ENCODE measurements around the gene KRTAP1-4.
"Not testable (repeated sequence)": the region's sequence is repeated elsewhere in the genome, so short reads cannot be mapped to it uniquely, and the experiment has no call there.

KRTAP1-4 gene

DNA sequence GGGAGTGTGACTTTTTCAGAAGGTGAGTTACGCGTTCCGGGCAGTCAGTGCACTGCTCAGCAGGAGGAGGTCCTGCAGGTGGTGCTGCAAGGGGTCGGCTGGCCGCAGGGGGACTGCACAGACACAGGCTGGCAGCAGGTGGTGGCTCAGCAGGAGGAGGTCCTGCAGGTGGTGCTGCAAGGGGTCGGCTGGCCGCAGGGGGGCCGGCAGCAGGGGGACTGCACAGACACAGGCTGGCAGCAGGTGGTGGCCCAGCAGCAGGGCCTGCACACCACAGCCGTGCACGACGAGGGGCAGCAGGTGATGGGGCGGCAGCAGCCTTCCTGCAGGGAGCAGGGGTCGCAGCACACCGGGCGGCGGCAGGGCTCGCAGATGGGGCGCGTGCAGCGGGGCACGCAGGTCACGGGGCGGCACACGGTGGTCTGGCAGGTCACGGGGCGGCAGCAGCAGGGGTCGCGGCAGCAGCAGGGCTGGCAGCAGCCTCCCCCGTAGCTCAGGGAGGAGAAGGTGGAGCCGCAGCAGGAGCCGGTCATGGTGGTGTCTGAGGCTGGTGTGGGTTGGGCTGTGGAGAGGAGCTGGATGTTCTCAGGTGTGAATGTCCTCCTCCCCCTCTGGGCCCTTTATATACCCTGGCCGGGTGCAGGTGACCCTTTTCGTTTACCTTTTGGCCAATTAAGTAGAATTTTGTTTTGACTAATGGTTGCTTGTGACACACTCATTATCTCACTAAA lies 16.9 kb upstream of the KRTAP1-4 start, which contains the start of gene KRTAP2-1:
KRTAP2-1 (minus strand) TSS at position 582 of the 731 bp plus-strand sequence; CDS start at position 533, 49 bp downstream.
- not testable (repeated sequence) for DNase-seq

DNA sequence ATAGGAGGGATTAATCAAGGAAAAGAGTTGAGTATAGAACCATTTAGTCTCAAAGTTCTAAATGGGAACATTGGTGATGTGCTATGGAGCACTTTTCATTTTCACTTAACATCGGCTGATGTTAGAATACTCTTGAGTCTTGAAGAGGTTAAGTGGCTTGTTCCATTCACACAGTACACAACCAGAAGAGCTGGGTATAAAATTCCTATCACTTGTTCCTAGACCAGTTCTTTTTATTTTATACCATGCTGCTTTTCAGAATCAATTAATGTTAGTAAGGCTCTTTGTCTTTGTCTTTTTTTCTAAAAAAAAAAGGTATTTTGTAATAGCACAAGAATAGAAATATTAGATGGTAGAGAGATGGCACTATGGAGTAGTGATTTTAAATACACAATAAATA lies 13.0 kb upstream of the KRTAP1-4 start:
- DNase-seq = no peak

DNA sequence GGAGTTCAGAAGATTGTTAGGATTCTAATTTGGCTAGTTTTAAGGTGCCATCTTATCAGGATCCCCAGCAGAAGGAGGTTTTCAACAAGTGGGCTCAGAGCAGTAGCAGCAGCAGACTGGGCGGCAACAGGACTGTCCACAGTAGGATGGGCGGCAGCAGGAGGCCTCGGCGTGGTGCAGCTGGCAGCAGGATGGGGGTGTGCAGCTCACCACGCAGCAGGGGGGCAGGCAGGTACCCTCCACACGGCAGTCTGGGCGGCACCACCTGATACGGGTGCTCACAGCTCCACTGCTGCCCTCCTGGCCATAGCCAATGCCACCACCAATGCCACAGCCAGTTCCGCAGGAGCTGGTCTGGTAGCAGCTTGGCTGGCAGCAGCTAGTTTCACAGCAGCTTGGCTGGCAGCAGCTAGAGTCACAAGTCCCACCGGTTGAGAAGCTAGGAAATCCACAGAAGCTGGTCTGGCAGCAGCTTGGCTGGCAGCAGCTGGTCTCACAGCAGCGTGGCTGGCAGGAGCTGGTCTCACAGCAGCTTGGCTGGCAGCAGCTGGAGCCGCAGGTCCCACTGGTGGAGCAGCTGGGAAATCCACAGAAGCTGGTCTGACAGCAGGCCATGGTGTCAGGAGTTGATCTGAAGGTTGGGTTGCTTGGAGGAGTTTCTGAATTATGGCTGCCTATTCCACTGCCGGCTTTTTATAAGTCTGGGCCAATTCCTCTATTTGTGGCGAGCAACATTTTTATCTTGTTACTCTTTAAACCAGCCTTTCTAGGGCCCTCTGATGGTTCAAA lies 11.0 kb upstream of the KRTAP1-4 start, which contains the start of gene KRTAP1-1:
KRTAP1-1 (minus strand) TSS at position 668 of the 789 bp plus-strand sequence; CDS start at position 615, 53 bp downstream.
- peak; percentile 76 for DNase-seq

DNA sequence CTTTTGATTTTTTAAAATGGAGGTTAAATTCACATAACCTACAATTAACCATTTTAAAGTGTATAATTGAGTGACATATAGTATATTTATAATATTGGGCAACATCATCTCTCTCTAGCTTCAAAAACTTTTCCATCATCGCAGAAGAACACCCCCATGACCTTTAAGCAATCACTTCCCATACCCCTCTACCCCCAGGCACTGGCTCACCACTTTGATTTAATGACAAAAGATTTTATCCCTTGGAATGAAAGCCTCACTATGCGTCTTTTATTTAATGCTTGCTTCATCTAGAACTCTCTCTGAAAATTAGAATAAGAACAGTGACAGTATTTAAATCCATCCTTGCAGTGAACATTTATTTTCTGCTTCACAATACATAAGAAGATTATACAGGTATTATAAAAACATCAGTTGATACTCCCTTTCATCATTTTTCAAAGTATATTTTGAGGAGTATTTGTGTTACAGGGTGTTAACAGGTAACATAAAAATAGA lies 7.9 kb upstream of the KRTAP1-4 start:
- no peak for DNase-seq

DNA sequence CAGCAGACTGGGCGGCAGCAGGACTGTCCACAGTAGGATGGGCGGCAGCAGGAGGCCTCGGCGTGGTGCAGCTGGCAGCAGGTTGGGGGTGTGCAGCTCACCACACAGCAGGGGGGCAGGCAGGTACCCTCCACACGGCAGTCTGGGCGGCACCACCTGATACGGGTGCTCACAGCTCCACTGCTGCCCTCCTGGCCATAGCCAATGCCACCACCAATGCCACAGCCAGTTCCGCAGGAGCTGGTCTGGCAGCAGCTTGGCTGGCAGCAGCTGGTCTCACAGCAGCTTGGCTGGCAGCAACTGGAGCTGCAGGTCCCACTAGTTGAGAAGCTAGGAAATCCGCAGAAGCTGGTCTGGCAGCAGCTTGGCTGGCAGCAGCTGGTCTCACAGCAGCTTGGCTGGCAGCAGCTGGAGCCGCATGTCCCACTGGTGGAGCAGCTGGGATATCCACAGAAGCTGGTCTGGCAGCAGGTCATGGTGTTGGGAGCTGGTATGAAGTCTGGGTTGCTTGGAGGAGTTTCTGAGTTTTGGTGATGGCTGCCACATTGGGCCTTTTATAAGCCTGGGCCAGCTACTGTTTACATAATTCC lies 4.4 kb upstream of the KRTAP1-4 start, which contains the start of gene KRTAP1-3:
KRTAP1-3 (minus strand) TSS at position 529 of the 590 bp plus-strand sequence; CDS start at position 476, 53 bp downstream.
- peak; percentile 90 for DNase-seq

GRCh38 chr17:41026715-41027471 lies 3.1 kb downstream of the KRTAP1-4 start, which contains the start of gene KRTAP1-5:
TSS of gene KRTAP1-5 (minus strand) at chr17:41027208. CDS start at chr17:41027155, 53 bp downstream.
- DNase-seq = peak; percentile 57

- DNase-seq = no peak
Observed at GRCh38 chr17:41024697-41025096, 5.3 kb downstream of the KRTAP1-4 start.

GRCh38 chr17:41020336-41020735 lies 9.7 kb downstream of the KRTAP1-4 start:
- DNase-seq = no peak

GRCh38 chr17:41019415-41019814 lies 10.6 kb downstream of the KRTAP1-4 start:
- no peak for DNase-seq

DNA sequence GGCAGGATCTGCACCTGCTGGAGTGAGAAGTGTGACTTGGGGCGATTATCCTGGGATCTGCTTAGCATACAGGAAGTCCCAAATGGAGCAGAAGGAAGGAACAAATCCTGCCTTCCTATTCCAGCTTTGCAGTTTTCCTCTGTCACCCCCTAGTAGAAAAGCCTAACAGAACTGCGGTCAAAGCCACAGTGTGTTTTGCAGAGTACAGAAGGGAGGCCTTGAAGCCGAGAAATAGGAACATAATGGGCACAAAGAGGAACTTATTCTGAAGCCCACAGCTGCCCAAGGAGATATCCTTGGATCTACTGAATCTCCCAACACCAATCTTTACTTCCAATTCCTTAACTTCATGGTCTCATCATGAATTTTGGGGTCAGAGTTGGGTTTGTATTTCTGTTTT lies 11.5 kb downstream of the KRTAP1-4 start:
- no peak for DNase-seq

- DNase-seq = no peak
Observed at GRCh38 chr17:41016578-41017215, 13.3 kb downstream of the KRTAP1-4 start.

GRCh38 chr17:41015454-41015853 lies 14.5 kb downstream of the KRTAP1-4 start:
- DNase-seq = no peak

DNA sequence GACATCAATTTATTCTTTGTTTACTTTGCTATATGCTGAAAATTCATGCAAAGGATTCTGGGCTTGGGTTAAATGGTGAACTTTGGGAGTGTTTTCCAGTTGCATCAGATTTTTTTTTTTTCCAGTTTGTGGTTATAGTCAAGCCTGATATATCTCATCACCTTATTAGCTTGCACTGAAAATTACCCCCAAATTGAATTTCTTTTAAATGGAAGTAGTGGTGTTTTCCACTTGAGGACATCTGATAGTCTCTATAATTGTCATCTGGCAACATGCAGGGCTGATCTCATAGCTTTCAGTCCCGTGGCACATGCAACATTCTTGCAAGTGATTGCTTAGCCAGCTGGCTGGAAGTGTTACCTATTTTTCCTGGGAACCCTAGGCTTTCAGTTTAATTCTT lies 16.4 kb downstream of the KRTAP1-4 start:
- DNase-seq = no peak

- no peak for DNase-seq
Observed at GRCh38 chr17:41013181-41013580, 16.8 kb downstream of the KRTAP1-4 start.

DNA sequence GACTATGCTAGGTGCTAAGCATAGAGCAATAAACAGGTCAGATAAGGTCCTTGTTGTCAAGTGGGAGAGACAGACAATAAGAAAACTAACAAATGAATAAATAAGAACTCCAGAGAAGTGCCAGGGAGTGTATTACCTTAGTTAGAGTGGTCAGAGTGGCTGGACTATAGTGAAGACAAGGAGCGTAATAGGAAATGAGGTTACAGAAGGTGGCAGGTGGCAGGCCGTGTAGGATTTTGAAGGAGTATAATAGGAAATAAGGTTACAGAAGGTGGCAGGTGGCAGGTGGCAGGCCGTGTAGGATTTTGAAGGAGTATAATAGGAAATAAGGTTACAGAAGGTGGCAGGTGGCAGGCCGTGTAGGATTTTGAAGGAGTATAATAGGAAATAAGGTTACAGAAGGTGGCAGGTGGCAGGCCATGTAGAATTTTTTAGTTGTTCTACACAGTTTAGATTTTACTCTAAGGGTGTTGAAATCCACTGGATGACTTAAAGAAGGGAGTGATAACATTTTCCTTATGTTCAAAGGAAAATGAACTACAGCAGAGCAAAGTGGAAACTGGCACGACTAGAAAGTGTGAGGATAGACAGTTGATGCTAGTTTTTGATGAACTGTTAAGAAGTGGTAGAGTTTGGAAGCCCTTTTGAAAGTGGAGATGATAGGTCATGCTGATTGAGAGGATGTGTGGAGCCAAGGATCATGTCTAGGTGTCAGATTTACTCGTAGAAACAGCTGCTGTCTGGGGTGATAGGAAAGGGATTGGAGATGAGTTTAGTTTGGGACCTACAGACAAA lies 17.5 kb downstream of the KRTAP1-4 start:
- peak; percentile 25 for DNase-seq

GRCh38 chr17:41010441-41010840 lies 19.6 kb downstream of the KRTAP1-4 start:
- no peak for DNase-seq

DNA sequence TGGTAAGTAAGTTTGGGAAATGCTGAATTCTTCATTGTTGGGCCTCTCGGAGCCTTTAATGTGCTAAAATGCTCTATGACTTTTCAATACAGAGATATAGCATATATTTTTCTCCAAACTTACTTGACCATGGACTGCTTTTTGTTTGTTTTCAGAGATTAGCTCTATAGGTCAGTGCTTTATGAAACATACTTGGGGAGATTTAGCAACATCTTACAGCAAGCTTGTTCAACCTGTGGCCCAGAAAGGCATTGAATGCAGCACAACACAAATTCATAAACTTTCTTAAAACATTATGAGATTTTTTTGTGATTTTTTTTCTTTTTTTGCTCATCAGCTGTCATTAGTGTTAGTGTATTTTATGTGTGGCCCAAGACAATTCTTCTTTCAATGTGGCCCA lies 20.1 kb downstream of the KRTAP1-4 start:
- DNase-seq = no peak

DNA sequence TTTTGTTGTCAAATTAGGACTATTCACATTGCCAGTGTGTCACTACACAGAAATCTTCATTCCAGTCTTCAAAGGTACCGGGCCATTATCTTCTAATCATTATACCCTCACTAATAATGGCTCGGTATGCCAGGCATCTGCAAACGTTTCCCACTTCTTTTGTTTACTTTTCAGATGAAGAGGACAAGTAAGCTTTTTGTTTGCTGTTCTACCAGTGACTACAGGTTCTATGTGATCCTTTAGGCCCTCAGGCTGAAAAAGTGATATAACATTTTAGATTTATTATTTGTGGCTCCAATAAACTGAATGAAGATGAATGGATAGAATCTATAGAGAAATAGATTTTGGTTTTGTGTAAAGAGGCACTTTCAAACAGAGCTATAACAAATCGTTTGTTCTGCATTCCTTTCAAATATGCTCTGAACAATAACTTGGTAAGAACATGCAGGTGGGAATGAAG lies 20.7 kb downstream of the KRTAP1-4 start:
- DNase-seq = peak; percentile 75

DNA sequence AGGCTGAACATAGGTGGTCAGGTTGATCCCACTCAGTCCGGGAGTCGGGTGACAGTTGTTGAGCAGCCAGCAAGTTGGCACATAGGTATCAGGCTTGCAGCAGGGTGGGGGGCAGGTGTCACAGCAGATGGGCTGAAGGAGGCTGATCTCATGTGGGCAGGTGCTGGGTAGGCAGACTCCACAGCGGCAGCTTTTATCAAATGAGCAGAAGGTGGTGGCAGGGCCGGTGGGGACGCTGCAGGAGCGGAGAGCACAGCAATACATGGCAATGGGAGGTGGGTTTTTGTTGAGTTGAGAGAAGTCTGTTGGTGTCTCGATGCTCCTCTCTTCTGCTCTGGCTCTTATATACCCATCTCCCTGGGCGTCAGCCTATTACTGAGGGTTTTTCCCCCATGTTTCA lies 21.2 kb downstream of the KRTAP1-4 start, which contains the start of gene KRTAP3-1:
KRTAP3-1 (minus strand) TSS at position 318 of the 400 bp plus-strand sequence; CDS start at position 264, 54 bp downstream.
- DNase-seq = peak; percentile 82

DNA sequence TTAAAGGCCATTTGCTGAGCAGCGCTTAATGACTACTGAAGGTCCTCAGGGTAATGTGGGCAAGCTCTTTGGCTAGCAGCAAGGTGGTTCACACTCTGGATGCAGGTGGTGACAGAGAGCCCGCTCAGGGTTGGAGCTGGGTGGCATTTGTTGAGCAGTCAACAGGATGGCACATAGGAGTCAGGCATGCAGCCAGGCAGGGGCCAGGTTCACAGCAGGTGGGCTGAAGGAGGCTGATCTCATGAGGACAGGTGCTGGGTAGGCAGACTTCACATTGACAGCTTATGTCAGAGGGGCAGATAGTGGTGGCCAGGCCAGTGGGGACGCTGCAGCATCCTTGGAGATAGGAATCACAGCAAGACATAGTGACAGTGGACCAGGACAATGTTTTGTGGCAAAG lies 25.6 kb downstream of the KRTAP1-4 start:
- peak; percentile 42 for DNase-seq

- no peak for DNase-seq
Observed at GRCh38 chr17:41003926-41004325, 26.1 kb downstream of the KRTAP1-4 start.
